GM18517 (cell line): Measurements from ENCODE around the gene ARSB.
"Not testable (repeated sequence)": the region's sequence is repeated elsewhere in the genome, so short reads cannot be mapped to it uniquely, and the experiment has no call there.

Experiments
- ATAC-seq: cut with Tn5 transposase; IDR thresholded peaks from one replicate; pipeline ENCODE4 v1.9.1; 2021; ENCODE audit warnings: mild to moderate bottlenecking, moderate library complexity; ENCODE audit not compliant: unreplicated experiment

The ARSB gene

DNA sequence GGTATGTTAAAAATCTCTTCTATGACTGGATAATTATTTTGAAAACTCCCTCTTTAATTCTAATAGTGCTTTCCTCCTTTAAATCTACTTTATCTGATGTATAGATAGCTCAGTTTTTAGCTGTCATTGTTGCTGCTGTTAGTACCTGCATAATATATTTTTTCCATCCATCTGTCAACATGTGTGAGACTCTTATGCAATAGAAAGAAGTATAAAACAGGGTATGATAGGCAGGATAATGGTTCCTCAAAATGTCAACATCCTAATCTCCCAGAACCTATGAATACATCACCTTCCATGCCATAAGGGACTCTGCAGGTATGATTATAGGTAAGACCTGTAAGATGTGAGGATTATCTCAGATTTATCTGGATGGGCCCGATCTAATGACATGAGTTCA, 199.7 kb downstream of the ARSB start:
- no peak for ATAC-seq

- ATAC-seq: no peak
Measured at GRCh38 chr5:78783434-78784130, 201.5 kb downstream of the ARSB start.

GRCh38 chr5:78782728-78783127, 202.4 kb downstream of the ARSB start:
- no peak for ATAC-seq

- no peak for ATAC-seq
Measured at GRCh38 chr5:78781611-78782286, 203.4 kb downstream of the ARSB start.

DNA sequence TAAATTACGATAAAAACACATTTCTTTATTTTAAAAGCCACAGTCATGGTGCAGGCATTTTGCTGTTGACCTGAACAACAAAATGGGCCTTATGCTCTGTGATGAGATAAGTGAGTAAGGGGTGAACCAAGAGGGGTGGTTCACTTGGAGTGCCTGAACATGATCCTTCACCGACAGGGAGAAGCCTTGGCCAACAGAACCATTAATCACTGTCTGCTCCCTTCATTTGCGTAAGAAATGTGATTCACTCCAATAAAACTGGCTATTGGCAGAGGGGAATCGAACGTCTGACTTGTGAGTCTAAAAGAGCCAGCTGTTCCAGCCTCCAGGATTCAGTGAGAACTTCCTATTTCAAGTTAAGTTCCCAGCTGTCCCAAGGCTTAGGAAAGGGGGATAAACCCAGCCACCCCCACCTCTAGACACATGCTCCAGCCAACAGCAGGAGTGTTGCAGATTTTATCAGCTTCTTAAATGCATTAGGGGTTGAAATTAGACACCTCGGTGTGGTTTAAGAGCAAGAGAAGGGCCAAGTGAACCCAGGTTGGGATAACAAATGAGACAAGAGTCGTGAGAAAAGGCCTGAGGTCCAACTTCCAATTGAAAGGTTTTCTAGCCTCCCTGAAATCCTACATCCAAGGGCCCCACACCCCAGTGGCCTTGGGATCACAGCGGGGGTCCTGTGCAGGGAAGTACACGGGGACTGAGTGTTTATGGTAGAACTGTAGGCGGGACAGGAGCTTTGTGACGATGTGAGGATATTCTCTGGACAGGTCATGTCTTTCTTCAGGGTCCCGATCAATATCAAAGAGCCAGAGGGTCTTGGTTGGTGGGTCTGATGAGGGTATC, 205.1 kb downstream of the ARSB start:
- no peak for ATAC-seq

DNA sequence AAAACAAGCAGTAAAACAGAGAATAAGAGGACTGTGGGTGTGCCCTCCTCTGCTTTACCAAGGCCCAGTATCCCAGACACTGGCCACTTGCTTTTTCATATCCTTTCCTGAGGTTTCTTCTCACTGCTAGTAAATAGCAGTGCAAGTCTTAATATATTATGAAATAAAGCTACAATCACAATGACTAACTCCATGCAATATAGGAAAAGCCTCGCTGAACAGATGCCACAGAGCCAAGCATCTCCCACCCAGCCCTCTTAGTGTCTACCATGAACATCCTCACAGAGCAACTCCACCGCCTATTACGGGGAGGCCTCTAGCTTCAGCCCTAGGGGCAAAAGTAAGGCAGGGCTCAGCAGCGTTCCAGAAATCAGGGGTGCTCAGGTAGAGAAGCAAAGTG, 205.8 kb downstream of the ARSB start:
- no peak for ATAC-seq

DNA sequence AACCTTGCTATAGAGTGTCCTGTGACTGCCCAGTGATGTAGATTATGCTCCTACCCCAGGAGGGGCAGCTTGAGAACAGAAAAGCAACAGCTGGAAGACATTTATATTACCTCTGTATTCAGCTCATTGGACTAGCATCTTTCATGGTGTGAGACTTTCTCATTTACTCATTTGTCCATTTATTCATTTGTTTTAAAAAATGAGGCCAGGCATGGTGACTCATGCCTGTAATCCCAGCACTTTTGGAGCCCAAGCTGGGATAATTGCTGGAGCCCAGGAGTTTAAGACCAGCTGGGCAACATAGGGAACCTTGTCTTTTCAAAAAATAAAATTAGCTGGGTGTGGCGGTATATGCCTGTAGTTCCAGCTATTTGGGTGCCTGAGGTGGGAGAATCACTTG, 206.6 kb downstream of the ARSB start:
- no peak for ATAC-seq

DNA sequence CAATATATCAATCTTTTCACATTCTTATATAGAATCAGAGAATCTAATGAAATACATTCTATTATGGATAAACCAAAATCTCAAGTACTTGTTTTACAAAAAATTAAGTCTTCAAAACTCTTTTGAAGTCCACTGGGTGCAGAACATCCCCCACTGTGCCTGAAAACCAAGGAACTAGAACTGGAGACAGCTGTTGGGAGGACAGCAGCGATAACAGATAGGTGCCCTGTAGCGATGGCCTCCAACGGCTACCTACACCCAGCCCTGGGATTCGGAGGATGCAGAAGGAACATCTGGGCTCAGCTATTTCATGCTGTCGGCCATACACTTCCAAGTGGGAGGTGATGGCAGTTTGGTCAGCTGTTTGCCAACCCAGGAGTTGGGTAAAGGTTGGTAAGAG, 207.2 kb downstream of the ARSB start:
- ATAC-seq: no peak

GRCh38 chr5:78776637-78777036, 208.5 kb downstream of the ARSB start:
- no peak for ATAC-seq

- ATAC-seq: no peak
Measured at GRCh38 chr5:78773655-78774054, 211.5 kb downstream of the ARSB start.

- no peak for ATAC-seq
Measured at GRCh38 chr5:78771260-78772205, 213.6 kb downstream of the ARSB start.

DNA sequence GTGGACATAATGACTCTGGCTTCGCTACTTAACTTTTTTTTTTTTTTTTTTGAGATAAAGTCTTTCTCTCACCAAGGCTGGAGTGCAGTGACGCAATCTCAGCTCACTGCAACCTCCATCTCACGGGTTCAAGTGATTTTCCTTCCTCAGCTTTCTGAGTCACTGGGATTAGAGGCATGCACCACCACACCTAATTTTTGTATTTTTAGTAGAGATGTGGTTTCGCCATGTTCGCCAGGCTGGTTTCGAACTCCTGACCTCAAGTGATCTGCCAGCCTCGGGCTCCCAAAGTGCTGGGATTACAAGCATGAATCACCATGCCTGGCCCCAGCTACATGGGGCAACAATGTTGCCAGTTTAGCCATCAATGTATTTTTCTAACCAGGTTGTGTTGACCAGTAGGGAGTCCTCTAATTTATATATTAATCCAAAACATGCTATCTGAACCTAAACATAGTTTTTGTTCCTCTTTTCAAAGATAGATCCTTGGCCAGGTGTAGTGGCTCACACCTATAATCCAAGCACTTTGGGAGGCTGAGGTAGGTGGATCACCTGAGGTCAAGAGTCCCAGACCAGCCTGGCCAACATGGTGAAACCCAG, 216.2 kb downstream of the ARSB start:
- no peak for ATAC-seq

GRCh38 chr5:78766412-78766762, 218.7 kb downstream of the ARSB start:
- ATAC-seq: no peak

DNA sequence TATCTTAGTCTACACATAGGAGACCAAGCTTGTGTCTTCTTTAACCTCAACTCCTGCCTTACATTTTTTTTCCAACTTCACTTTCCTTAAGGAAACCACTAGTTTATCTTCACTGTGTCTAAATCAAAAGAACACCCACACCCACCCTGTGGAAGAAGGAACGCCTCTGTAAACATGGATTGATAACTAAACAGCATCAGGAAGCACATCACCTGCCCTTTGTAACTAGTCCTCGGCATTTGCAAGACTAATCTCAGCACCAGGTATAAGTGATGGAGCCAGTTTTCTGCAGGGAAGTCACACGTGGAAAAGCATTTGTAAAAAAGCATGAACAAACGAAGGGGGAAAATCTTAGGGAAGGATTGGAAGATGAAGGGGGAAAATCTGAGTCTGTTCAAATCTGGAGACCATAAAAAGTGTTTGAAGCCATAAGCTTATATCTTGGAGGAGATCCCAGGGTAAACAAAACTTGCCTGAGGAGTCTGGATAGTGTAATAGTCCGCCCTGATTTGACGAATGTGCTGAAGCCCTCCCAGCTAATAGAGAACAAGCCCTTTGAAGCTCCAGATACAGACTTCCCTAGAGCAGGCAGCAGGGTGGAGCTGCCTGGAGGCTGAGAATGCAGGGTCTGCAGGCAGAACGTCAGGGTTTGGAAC, 219.2 kb downstream of the ARSB start:
- no peak for ATAC-seq

DNA sequence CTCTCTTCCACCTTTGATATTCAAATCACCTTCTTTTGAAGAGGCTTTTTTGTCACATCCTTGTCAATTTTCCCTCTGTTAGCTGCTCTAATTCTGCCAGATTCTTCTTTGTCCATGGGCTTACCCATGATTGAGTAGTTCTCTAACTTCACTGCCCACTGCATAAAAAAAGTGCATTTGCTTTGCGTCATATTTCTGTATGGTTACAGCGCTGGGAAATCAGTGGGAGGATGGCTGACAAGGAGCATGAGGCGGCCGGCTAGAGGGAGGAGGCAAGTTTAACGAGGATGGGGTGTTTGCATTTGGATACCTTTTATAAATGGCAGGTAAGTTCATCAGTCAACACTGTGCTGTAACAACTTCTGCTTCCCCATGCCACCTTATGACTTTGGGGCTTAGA, 220.0 kb downstream of the ARSB start:
- no peak for ATAC-seq

GRCh38 chr5:78763659-78764189, 221.4 kb downstream of the ARSB start:
- no peak for ATAC-seq

- ATAC-seq: not testable (repeated sequence)
Measured at GRCh38 chr5:78762743-78763142, 222.4 kb downstream of the ARSB start.

DNA sequence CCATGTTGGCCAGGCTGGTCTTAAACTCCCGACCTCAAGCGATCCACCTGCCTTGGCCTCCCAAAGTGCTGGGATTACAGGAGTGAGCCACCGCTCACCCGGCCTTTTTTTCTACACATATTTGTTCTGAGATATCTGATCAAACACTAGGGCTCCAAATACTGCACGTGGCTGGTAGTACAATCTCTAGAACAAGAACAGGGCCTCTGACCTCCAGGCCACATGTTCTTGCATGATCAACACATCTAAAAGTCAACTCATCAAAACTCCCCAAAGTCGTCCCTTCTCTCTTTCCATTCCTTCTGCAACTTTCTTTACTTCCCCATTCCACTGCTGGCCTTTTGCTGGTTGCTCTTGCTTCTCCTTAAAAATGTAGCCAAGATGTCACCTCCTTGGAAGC, 223.3 kb downstream of the ARSB start:
- no peak for ATAC-seq

- ATAC-seq: no peak
Measured at GRCh38 chr5:78760770-78761169, 224.3 kb downstream of the ARSB start.

DNA sequence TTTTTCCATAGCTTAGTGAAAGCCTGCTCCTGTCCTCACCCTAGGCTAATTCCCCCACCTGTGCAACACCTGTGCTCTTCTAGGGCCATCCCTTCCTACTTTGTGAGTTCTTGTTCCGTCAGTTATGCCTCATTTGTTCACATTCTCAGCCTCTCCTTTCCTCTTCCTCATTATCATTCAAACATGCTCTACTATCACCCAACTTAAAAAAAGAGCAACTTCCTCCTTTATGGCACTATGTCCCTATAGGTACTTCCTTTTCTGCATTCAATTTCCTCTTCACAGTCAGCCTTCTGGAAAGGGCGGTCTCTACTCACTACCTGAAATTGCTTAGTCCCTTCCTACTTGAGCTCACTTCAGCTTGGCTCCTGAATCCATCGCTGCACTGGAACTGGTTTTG, 224.7 kb downstream of the ARSB start:
- no peak for ATAC-seq
